Activated CD4-positive, alpha-beta T cell treated with anti-CD3 and anti-CD28 coated beads, Interleukin-2, Interleukin-4, amounts not matched to agents 100 ng/mL and 50 ng/mL, durations not matched to agents 16 hours and 8 hours (primary cell): ENCODE measurements around the gene REC8.

Experiments
- DNase-seq: peaks from one replicate; pipeline ENCODE4 v3.0.0-alpha.2; 2020; ENCODE audit warnings: low spot score

REC8 gene

GRCh38 chr14:24159777-24160498 is 11.9 kb upstream of the REC8 start:
- DNase-seq, result no peak

GRCh38 chr14:24160499-24160849 is 11.4 kb upstream of the REC8 start:
- no peak for DNase-seq

DNA sequence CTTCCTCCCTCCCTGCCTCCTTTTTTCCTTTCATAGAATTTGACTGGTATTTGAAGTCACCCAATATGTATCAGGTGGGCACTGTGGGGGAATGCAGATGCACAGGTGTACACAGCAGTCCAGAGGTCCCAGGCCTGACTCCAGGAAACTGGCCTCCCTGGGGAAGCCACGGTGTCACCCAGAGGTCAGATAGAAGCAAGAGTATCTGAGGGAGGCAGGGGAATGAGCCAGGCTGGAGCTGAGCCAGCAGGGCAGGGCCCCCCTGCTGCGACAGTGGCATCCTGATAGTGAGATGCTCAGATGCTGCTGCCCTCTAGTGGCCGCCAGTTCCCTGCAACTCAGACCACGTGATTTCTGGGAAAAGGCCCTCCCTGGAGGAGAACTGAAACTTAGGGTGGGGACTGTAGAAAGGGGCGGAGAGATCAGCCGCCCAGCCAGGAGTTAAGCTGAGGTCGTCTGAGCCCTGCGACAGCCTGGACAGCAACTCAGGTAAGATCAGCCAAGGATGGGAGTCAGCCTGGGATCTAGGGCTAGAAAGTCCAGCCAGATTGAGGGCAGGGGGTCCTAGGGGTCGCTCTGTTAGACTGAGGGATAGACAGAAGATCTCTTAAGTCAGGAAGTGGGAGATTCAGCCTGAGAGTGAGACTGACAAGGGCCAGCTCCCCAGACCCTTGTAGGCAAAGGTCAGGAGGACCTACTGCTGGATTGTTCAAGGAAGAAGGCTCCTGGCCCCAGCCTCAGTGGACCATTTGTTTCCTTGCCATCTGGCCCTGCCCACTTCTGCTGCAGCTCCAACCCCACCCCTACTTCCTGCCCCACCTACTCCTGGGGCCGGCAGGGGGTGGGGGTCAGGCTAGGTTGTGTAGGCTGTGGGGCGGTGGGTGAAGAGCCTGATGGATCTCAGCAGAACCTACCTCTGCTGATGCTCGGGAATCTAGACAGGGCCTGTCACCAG is 10.8 kb upstream of the REC8 start, which contains the start of gene IRF9:
IRF9 (plus strand) TSS at position 416 of the 955 bp plus-strand sequence. CDS start 880 bp downstream, outside the sequence.
- DNase-seq, result peak; percentile 98

- no peak for DNase-seq
These were observed 9.8 kb upstream of the REC8 start for GRCh38 chr14:24162093-24162492.

- no peak for DNase-seq
These were observed 7.3 kb upstream of the REC8 start for GRCh38 chr14:24164518-24164991.

GRCh38 chr14:24165785-24166184 is 6.1 kb upstream of the REC8 start:
- DNase-seq, result no peak

- no peak for DNase-seq
These were observed 4.3 kb upstream of the REC8 start for GRCh38 chr14:24167469-24168114.

GRCh38 chr14:24172261-24172860 is 481 bp downstream of the REC8 start:
- no peak for DNase-seq

- no peak for DNase-seq
These were observed 996 bp downstream of the REC8 start for GRCh38 chr14:24172871-24173281.

- no peak for DNase-seq
These were observed 4.7 kb downstream of the REC8 start for GRCh38 chr14:24176599-24176998.

GRCh38 chr14:24177041-24177825 is 5.4 kb downstream of the REC8 start:
- DNase-seq, result no peak

GRCh38 chr14:24177891-24178290 is 6.0 kb downstream of the REC8 start:
- DNase-seq, result no peak

- DNase-seq, result no peak
These were observed 6.7 kb downstream of the REC8 start for GRCh38 chr14:24178399-24179178.

GRCh38 chr14:24179294-24179960 is 7.5 kb downstream of the REC8 start:
- no peak for DNase-seq

DNA sequence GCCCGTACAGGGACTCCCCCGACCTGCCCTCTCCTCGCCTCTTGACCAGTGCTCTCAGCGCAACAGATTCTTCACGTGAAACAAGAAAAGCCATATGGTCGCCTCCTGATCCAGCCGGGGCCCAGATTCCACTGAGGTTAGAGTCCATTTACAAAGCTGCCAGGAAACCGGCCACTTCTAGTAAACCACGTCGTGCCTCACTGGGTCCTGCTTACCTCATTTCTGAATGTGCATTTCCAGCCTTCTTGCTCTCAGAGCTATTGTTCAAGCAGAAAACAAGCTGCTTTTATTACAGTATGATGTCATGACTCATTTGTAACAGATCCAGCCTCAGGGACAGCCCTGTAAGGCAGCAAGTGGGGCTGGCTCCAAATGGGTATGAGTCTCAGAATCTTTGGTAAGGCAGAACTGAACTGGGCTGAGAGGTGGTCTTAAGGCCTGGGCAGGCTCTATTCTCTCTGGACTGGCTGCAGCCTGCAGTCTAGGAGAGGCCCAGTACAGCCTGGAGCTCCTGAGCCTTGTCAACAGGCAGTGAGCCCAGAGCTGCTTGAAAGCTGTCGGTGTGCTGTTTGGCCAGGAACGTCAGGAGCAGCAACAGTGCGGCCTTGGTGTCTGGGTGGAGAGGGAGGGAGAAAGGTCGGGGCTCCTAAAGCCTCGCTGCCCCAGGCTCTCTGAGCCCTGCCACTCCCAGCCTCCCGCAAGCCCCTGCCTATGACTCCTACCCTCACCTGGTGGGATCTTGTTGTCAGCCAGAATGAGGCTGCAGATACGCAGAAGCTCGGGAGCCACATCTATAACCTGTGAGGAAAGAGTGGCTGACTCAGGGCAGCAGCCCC is 8.3 kb downstream of the REC8 start:
- no peak for DNase-seq

DNA sequence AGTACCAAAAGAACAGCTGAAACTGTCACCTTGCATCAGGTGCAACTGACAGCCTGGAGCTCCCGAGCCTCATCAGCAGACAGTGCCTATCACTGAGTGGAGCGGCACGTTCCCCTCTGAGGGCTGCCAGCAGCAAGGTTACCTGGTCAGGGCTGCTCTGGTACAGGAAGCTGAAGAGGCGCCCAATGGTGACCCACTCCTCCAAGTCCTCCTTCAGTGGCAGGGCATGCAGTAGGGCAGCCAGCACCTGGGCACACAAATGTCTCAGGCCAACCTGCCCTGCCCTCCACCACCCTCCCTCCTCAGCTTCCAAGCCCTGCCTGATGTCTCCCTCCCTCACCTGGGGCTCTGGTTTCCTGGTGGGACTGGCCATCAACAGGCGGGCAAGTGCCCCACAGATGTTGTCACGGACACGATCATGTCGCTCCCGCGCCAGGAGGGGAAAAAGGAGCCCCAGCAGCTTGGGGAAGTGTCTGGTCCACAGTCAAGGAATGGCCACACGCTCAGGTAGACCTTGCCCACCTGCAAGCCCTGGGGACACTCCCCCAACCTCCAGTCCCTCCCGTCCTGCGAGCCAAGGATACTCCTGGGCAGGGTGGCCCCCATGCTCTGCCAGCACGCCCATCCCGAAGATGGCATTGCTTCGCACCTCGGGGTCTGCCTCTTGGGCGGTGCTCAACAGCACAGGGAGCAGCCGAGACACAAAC is 9.6 kb downstream of the REC8 start:
- no peak for DNase-seq

GRCh38 chr14:24182110-24182882 is 10.4 kb downstream of the REC8 start:
- DNase-seq, result no peak
